Left lung (tissue), 10 donors: ENCODE data around the gene WBP2. TPM values are rescaled to one million over a fixed set of nuclear protein-coding genes. Genes with fewer than 3 reads are reported as not detected.

Source experiments
- ATAC-seq: fragments of 200-7000 bp; cut with Tn5 transposase; one replicate; pipeline ENCODE4 v1.9.1; 2020; ENCODE audit warnings: moderate library complexity
- DNase-seq, 4 donors: peaks; one replicate each; pipeline ENCODE4 v3.0.0-alpha.2; 2013 to 2020
- H3K27ac ChIP-seq, 2 donors: fragments of 200-600 bp; sonication (generic) in 1 of 2; one replicate each; pipeline versions ENCODE4 v1.5.0 to v1.8.0; 2020 to 2021
- H3K27me3 ChIP-seq, 2 donors: fragments of 200-600 bp; sonication (generic) in 1 of 2; one replicate each; pipeline versions ENCODE4 v1.5.0 to v1.8.0; 2020 to 2021
- H3K36me3 ChIP-seq, 2 donors: fragments of 200-600 bp; sonication (generic) in 1 of 2; one replicate each; pipeline versions ENCODE4 v1.5.0 to v1.8.0; 2020 to 2021
- H3K4me1 ChIP-seq, 2 donors: fragments of 200-600 bp; one replicate each; pipeline ENCODE4 v1.8.0; 2021
- H3K4me3 ChIP-seq, 2 donors: fragments of 200-600 bp; sonication (generic) in 1 of 2; one replicate each; pipeline versions ENCODE4 v1.5.0 to v1.8.0; 2020 to 2021; ENCODE audit warnings: mild to moderate bottlenecking in 1 of 2
- H3K9me3 ChIP-seq, 2 donors: fragments of 200-600 bp; sonication (generic) in 1 of 2; one replicate each; pipeline versions ENCODE4 v1.5.0 to v1.8.0; 2020 to 2021
- CTCF ChIP-seq, 2 donors: fragments of 200-600 bp; sonication (generic) in 1 of 2; IDR thresholded peaks; one replicate each; pipeline versions ENCODE4 v1.5.0 to v1.8.0; 2021; ENCODE audit warnings: antibody characterized with exemption in 2 of 2
- intact Hi-C, 2 donors: fragments of 100-400 bp; cut with DNase I; formaldehyde crosslinking; loops; one replicate each; pipeline versions ENCODE4 v1.11.2 to v1.14.2; 2022
- polyA plus RNA-seq, 6 donors: library from polyadenylated mRNA; unstranded; fragments of 120-200 nt; gene quantifications; one replicate each; pipeline ENCODE4 v1.2.1, GENCODE V29; 2013; ENCODE audit not compliant: insufficient read length in 6 of 6
- total RNA-seq, 2 donors: library from RNA; stranded (reverse); fragmentation: NEBNext Ultra II Directional; extraction: Animal tissue kit (Norgen Biotek cat#: 25700); gene quantifications; one replicate each; pipeline ENCODE4 v1.2.1, GENCODE V29; 2021
- donor health status: DM: no; HTN: yes; CAD: no.
- donor health status: DM: no; HTN: no; CAD: no.

WBP2 gene
- total and polyA plus RNA-seq, 8 donors = 64.1 to 132 (median 75.6) TPM

DNA sequence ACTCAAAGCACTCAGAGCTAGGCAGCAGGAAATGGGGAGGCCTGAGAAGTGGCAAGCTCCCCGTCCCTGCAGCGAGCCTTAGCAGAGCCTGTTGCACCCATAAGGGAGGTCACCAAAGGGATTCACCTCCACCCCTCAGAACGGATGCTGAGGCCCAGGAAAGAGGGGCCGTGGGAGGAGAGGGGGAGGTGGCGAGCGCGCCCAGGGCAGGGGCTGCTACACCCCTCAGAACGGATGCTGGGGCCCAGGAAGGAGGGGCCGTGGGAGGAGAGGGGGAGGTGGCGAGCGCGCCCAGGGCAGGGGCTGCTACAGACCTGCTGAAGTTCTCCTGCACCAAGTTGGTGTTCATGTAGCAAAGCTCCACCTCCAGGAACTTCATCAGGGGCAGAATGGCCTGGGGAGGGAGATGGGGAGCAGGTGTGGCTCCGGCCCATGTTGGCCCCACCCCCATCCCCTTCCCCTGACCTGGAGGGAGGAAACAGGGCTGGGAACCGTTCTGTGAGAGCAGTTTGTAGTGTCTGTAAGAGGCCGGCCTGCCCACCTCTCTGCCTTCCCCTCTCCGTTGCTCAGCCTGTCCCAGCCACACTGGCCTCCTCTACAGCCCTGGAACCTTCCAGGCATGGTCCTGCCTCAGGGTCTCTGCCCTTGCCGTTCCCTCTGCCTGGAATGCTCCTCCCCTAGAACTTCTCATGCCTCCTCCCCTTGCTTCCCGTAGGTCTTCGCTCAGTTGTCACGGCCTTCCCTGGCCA, 22.3 kb downstream of the WBP2 start:
- peaks cover 6 to 35% of the 10 kb centered on the region in 2 donors for H3K4me1 ChIP-seq
- H3K27ac ChIP-seq = peak overlapping the region; percentile 19 to 75
- H3K27me3 ChIP-seq = no peaks in the 10 kb centered on the region
- H3K4me3 ChIP-seq = no peak overlapping the region
- TF ChIP-seq CTCF (IDR thresholded peaks at IDR 0.05) = no peak
- DNase-seq (no peak), ATAC-seq (peak; percentile 28)
- intact Hi-C loops = no loop called here
- no peaks in the 10 kb centered on the region for H3K9me3 ChIP-seq
- peaks cover 0 to 90% of the 10 kb centered on the region in 2 donors for H3K36me3 ChIP-seq

DNA sequence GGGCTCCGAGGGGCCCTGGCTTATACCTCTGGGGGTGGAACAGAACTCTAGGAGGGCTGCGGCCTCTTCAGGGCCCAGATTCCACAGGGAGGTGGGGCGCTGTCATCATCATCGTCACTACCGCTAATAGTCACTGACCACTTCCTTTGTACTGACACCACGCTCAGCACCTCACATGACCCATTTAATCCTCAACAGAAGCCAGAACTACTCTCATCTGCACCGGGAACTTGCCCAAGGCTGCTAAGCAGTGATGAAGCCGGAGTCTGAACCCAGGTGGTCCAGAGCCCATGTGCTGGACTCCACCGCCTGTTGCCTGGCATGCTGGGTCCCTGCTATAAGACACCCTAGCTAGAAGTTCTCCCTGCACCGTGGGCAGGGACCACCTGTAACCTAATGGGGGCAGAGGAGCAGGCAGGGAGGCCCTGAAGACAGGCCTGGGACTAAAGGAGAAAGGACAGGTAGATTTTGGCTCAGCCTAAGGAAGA, 22.9 kb downstream of the WBP2 start:
- intact Hi-C loops = no loop called here
- H3K4me3 ChIP-seq = no peak overlapping the region
- ATAC-seq (peak; percentile 51), DNase-seq (peak in 1 of 4 donors; percentile 60)
- H3K27me3 ChIP-seq = no peaks in the 10 kb centered on the region
- no peak for TF ChIP-seq CTCF (IDR thresholded peaks at IDR 0.05)
- no peaks in the 10 kb centered on the region for H3K9me3 ChIP-seq
- H3K36me3 ChIP-seq = peaks cover 0 to 90% of the 10 kb centered on the region in 2 donors
- H3K27ac ChIP-seq = peak overlapping the region; percentile 13 to 75
- peaks cover 11 to 40% of the 10 kb centered on the region in 2 donors for H3K4me1 ChIP-seq

- Histone ChIP-seq H3K27ac (no peak overlapping the region), H3K9me3 (no peaks in the 10 kb centered on the region), H3K36me3 (peaks cover 0 to 90% of the 10 kb centered on the region in 2 donors), H3K27me3 (no peaks in the 10 kb centered on the region), H3K4me1 (peaks cover 13 to 42% of the 10 kb centered on the region in 2 donors), H3K4me3 (no peak overlapping the region)
- TF ChIP-seq CTCF (IDR thresholded peaks at IDR 0.05) = no peak
- intact Hi-C loops = no loop called here
- DNase-seq = no peak
- no peak for ATAC-seq
These were observed 24.0 kb downstream of the WBP2 start for GRCh38 chr17:75831032-75831571.

GRCh38 chr17:75830164-75831031, 24.7 kb downstream of the WBP2 start:
- H3K27me3 ChIP-seq = no peaks in the 10 kb centered on the region
- peaks cover 13 to 40% of the 10 kb centered on the region in 2 donors for H3K4me1 ChIP-seq
- H3K9me3 ChIP-seq = no peaks in the 10 kb centered on the region
- no peak overlapping the region for H3K27ac ChIP-seq
- DNase-seq = peak in 1 of 4 donors; percentile 74
- peaks cover 0 to 90% of the 10 kb centered on the region in 2 donors for H3K36me3 ChIP-seq
- no peak overlapping the region for H3K4me3 ChIP-seq
- peak; percentile 32 to 58 for TF ChIP-seq CTCF (IDR thresholded peaks at IDR 0.05)
- intact Hi-C loops = no loop called here
- ATAC-seq = no peak
